ENCODE measurements around the gene PITPNM3.

Gene PITPNM3

GRCh38 chr17:6551869-6552531 lies 4.4 kb downstream of the PITPNM3 start:
- no peak for TF ChIP-seq CTCF (IDR thresholded peaks at IDR 0.05; ENCODE audit: borderline replicate concordance, insufficient read depth, low read depth, low read length)
- no peak overlapping the region for H3K4me3 ChIP-seq (ENCODE audit: low read depth, low read length)

- no peak for TF ChIP-seq CTCF (IDR thresholded peaks at IDR 0.05; ENCODE audit: borderline replicate concordance, insufficient read depth, low read depth, low read length)
- H3K4me3 ChIP-seq (ENCODE audit: low read depth, low read length): no peak overlapping the region
Measured at GRCh38 chr17:6551356-6551755, 5.0 kb downstream of the PITPNM3 start.

- H3K4me3 ChIP-seq (ENCODE audit: low read depth, low read length): no peak overlapping the region
- no peak for TF ChIP-seq CTCF (IDR thresholded peaks at IDR 0.05; ENCODE audit: borderline replicate concordance, insufficient read depth, low read depth, low read length)
Measured at GRCh38 chr17:6549384-6550036, 6.8 kb downstream of the PITPNM3 start.

GRCh38 chr17:6548578-6549330 lies 7.6 kb downstream of the PITPNM3 start:
- TF ChIP-seq CTCF (IDR thresholded peaks at IDR 0.05; ENCODE audit: borderline replicate concordance, insufficient read depth, low read depth, low read length): no peak
- no peak overlapping the region for H3K4me3 ChIP-seq (ENCODE audit: low read depth, low read length)

- H3K4me3 ChIP-seq (ENCODE audit: low read depth, low read length): no peak overlapping the region
- no peak for TF ChIP-seq CTCF (IDR thresholded peaks at IDR 0.05; ENCODE audit: borderline replicate concordance, insufficient read depth, low read depth, low read length)
Measured at GRCh38 chr17:6548034-6548433, 8.3 kb downstream of the PITPNM3 start.

GRCh38 chr17:6547336-6547735 lies 9.0 kb downstream of the PITPNM3 start:
- H3K4me3 ChIP-seq (ENCODE audit: low read depth, low read length): no peak overlapping the region
- no peak for TF ChIP-seq CTCF (IDR thresholded peaks at IDR 0.05; ENCODE audit: borderline replicate concordance, insufficient read depth, low read depth, low read length)

Measured in GM12875 (cell line).